ENCODE results near the gene LGALS3BP.
"Not testable (repeated sequence)": the region's sequence is repeated elsewhere in the genome, so short reads cannot be mapped to it uniquely, and the experiment has no call there.

Gene LGALS3BP

GRCh38 chr17:78962984-78963348 lies 16.8 kb downstream of the LGALS3BP start:
- DNase-seq, result not testable (repeated sequence)

- no peak for DNase-seq
Observed at GRCh38 chr17:78962345-78962983, 17.3 kb downstream of the LGALS3BP start.

- no peak for DNase-seq
Observed at GRCh38 chr17:78961571-78961970, 18.2 kb downstream of the LGALS3BP start.

- no peak for DNase-seq
Observed at GRCh38 chr17:78960928-78961327, 18.8 kb downstream of the LGALS3BP start.

GRCh38 chr17:78959803-78960202 lies 19.9 kb downstream of the LGALS3BP start:
- no peak for DNase-seq

- no peak for DNase-seq
Observed at GRCh38 chr17:78958641-78959127, 21.0 kb downstream of the LGALS3BP start.

- DNase-seq, result no peak
Observed at GRCh38 chr17:78957128-78957527, 22.6 kb downstream of the LGALS3BP start.

GRCh38 chr17:78956254-78956653 lies 23.5 kb downstream of the LGALS3BP start:
- DNase-seq, result no peak

- no peak for DNase-seq
Observed at GRCh38 chr17:78954684-78955083, 25.0 kb downstream of the LGALS3BP start.

GRCh38 chr17:78953356-78954350 lies 26.1 kb downstream of the LGALS3BP start:
- DNase-seq, result no peak

GRCh38 chr17:78952706-78953105 lies 27.0 kb downstream of the LGALS3BP start:
- no peak for DNase-seq

GRCh38 chr17:78951967-78952551 lies 27.7 kb downstream of the LGALS3BP start:
- DNase-seq, result no peak

- no peak for DNase-seq
Observed at GRCh38 chr17:78950870-78951269, 28.9 kb downstream of the LGALS3BP start.

GRCh38 chr17:78947235-78948149 lies 32.2 kb downstream of the LGALS3BP start:
- no peak for DNase-seq

- DNase-seq, result no peak
Observed at GRCh38 chr17:78946631-78947030, 33.1 kb downstream of the LGALS3BP start.

- DNase-seq, result no peak
Observed at GRCh38 chr17:78946131-78946530, 33.6 kb downstream of the LGALS3BP start.

- not testable (repeated sequence) for DNase-seq
Observed at GRCh38 chr17:78945455-78945854, 34.3 kb downstream of the LGALS3BP start.

GRCh38 chr17:78944956-78945355 lies 34.8 kb downstream of the LGALS3BP start:
- DNase-seq, result no peak

GRCh38 chr17:78944026-78944425 lies 35.7 kb downstream of the LGALS3BP start:
- no peak for DNase-seq

GRCh38 chr17:78940708-78941107 lies 39.0 kb downstream of the LGALS3BP start:
- DNase-seq, result no peak

GRCh38 chr17:78940258-78940657 lies 39.5 kb downstream of the LGALS3BP start:
- DNase-seq, result no peak

GRCh38 chr17:78939615-78940014 lies 40.1 kb downstream of the LGALS3BP start:
- DNase-seq, result no peak

Data from central memory CD4-positive, alpha-beta T cell (primary cell).